HG03558 (cell line): ENCODE data around the gene CLOCK.

Experiments used
- ATAC-seq: cut with Tn5 transposase; IDR thresholded peaks from one replicate; pipeline ENCODE4 v1.9.1; 2021; ENCODE audit warnings: moderate number of reproducible peaks; ENCODE audit not compliant: unreplicated experiment; ENCODE audit errors: extremely low read depth

The CLOCK gene

GRCh38 chr4:55543858-55544257, 2.9 kb downstream of the CLOCK start:
- ATAC-seq = no peak

DNA sequence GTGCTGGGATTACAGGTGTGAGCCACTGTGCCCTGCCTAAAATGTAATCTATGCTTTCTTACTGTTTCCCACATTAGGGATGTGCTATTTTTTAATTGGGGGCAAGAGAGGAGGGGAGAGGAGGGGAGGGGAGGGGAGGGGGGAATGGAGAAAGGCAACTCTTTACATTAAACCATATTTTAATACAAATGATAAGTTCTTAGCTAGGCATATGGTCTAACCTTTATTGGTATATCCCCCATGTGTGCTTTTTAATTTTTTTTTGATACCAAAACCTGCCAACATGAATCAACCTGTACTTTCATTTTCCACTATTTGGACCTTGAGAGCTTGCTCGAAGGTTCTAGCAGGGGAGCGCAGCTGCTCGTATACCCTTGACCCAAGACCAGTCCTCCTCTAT, 6.4 kb downstream of the CLOCK start:
- ATAC-seq = no peak

DNA sequence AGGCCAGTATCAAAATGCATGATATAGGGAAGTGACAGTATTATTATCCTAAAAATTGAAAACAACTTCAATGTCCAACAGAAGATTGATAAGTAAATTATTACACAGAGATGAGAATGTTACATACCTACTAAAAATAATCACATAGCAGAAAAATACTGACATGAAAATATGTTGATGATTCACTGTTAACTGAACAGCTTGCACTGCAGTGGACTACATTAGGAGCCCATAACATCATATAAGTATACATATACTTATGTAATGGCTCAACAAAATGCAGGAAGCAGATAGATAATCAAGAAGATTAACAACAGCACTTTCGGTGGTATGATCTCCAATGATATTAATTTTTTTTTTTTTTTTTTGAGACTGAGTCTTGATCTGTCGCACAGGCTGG, 7.1 kb downstream of the CLOCK start:
- no peak for ATAC-seq

- ATAC-seq = no peak
These were observed 8.2 kb downstream of the CLOCK start for GRCh38 chr4:55538531-55538930.

GRCh38 chr4:55534306-55534705, 12.4 kb downstream of the CLOCK start:
- no peak for ATAC-seq

- ATAC-seq = no peak
These were observed 16.0 kb downstream of the CLOCK start for GRCh38 chr4:55530691-55531090.

- no peak for ATAC-seq
These were observed 16.5 kb downstream of the CLOCK start for GRCh38 chr4:55530167-55530566.

- no peak for ATAC-seq
These were observed 18.2 kb downstream of the CLOCK start for GRCh38 chr4:55528491-55528890.

DNA sequence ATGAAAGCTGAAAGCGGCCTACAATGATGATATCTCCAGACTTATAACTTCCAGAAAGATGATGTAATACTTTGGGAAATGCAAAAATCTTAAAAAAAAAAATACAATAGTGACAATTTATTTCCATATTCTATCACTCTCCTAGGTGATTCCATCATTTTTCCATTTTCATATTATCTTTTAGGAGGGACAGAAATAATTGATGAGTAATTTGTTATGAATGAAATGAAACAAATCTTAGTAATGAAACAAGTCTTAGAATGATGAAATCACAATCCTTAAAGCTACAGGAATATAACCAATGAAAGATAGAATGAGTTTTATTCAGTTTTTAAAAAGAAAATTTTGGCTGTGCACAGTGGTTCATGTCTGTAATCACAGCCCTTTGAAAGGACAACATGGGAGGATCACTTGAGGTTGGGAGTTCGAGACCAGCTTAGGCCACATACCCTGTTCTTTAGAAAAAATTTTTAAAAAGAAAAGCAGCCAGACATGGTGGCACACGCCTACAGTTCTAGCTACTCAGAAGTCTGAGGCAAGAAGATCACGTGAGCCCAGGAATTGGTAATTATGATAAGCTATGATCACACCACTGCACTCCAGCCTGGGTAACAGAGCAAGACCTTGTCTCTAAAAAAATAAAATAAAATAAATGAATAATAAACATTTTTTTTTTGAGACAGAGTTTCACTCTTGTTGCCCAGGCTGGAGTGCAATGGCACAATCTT, 21.7 kb downstream of the CLOCK start:
- no peak for ATAC-seq

GRCh38 chr4:55518442-55518841, 28.3 kb downstream of the CLOCK start:
- ATAC-seq = no peak

- ATAC-seq = no peak
These were observed 29.0 kb downstream of the CLOCK start for GRCh38 chr4:55517526-55518229.

DNA sequence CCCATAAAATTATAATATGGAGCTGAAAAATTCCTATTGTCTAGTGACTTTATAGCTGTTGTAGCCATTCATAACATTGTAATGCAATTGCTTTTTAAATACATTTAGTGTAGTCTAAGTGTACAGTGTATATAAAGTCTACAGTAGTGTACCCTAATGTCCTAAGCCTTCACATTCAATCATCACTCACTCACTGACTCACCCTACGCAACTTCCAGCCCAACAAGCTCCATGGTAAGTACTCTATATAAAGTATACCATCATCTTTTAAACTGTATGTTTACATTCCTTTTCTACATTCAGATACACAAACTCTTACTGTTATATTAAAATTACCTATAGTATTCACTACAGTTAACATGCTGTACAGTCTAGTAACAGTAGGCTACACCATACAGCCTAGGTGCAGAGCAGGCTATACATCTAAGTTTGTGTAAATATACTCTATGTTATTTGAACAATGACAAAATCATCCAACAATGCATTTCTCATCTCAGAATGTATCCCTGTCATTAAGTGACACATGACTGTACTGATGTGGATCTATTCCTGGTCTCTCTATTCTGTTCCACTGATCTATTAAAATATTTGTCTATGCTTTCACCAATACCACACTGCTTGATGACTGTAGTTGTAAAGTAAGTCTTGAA, 33.7 kb downstream of the CLOCK start:
- no peak for ATAC-seq

DNA sequence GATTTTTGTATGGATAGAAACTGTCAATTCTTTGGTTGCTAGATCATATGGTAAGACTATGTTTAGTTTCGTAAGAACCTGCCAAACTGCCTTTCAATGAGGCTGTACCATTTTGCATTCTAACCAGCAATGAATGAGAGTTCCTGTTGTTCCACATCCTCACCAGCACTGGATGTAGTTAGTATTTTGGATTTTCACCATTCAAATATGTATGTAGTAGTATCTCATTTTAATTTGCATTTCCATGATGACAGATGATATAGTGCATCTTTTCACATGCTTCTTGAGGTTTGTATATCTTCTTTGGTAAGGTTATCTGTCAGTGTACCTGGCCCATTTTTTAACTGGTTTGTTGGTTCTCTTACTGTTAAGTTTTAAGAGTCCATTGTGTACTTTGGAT, 34.6 kb downstream of the CLOCK start:
- no peak for ATAC-seq

- no peak for ATAC-seq
These were observed 36.0 kb downstream of the CLOCK start for GRCh38 chr4:55510685-55511084.

DNA sequence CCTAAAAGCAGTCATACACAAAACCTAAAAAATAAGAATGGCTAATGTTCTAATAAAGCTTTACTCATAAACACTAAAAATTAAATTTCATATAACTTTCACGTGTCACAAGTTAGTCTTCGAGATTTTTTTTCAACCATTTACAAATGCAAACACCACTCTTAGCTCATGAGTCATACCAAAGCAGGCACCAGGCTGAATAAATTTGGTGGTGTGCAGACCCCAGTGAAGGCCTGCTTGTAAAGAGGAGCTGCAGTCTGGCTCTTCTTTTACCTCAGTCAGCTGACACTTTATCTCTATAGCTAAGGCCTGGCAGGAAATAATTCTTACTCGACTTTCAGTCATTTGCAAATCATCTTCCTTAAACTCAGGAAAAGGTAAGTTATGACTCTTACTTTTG, 37.4 kb downstream of the CLOCK start:
- ATAC-seq = no peak

GRCh38 chr4:55507612-55508011, 39.1 kb downstream of the CLOCK start:
- ATAC-seq = no peak

GRCh38 chr4:55503169-55503568, 43.5 kb downstream of the CLOCK start:
- no peak for ATAC-seq

GRCh38 chr4:55500072-55500471, 46.6 kb downstream of the CLOCK start:
- no peak for ATAC-seq

DNA sequence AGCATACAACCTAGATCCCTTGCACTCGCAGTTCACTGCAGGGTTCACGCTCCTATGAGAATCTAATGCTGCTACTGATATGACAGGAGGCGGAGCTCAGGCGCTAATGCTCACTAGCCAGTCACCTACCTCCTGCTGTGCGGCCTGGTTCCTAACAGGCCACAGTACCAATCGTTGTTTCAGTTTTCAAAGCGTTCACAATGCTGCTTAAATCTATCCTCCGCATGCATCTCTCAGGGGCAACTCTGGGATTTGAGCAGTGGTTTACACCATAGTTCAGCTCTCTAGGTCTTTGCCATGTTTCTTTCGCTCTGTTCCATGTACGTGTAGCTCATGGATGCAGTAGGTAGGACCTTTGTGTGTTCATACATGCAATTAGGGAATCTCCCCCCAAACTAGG, 47.2 kb downstream of the CLOCK start:
- ATAC-seq = no peak

GRCh38 chr4:55498051-55498450, 48.7 kb downstream of the CLOCK start:
- ATAC-seq = no peak

- ATAC-seq = no peak
These were observed 55.2 kb downstream of the CLOCK start for GRCh38 chr4:55491486-55491885.

DNA sequence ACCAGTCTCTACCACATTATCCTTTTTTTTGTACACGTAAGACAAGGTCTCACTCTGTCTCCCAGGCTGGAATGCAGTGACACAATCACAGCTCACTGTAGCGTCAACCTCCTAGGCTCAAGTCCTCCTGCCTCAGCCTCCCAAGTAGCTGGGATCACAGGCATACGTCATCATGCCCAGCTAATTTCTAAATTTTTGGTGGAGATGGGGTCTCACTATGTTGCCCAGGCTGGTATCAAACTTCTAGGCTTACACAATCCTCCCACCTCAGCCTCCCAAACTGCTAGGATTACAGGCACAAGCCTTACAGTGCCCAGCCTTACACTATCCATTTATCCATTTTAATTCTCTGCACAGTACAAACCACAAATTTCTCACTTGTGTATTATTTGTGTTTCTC, 58.0 kb downstream of the CLOCK start:
- ATAC-seq = no peak
